ENCODE data around the gene SMURF2. TPM values are rescaled to one million over a fixed set of nuclear protein-coding genes. Genes with fewer than 3 reads are reported as not detected.
A peak's percentile ranks its signal among the peaks of the same experiment; 100 is the strongest.

Gene SMURF2
- total and polyA plus RNA-seq, 2 of the 4 experiments (the other 2 are of a cell fraction), result 131 to 774 TPM

DNA sequence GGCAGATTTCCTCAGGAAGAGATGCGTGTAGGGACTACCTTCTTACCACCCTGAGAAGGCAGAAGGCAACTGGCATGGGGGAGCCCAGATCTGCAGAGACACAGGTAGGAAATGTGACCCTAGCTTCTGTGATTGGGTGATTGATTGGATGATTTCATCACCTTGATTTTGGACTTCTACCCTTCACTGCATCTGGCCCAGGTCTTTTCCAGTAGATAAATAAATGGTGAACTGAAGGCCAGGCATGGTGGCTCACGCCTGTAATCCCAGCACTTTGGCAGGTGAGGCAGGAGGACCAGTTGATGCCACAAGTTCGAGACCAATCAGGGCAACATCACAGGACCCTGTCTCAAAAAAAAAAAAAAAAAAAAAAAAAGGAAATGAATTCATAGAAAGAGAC lies 14.7 kb upstream of the SMURF2 start:
- intact Hi-C loops (cut with micrococcal nuclease), result no loop called here
- H3K18ac ChIP-seq (ENCODE audit: low read depth, low read length), result peak overlapping the region; percentile 83
- no peaks in the 10 kb centered on the region for H3K36me3 ChIP-seq (ENCODE audit: control insufficient read depth, insufficient read depth, low read length)
- H3K4ac ChIP-seq (ENCODE audit: low read depth, low read length), result peak overlapping the region; percentile 88
- peak overlapping the region; percentile 86; the same call in 1 of the 2 replicates for H3K23ac ChIP-seq (ENCODE audit: low read depth, low read length)
- peaks cover 24% of the 10 kb centered on the region for H3K9me1 ChIP-seq (ENCODE audit: insufficient read depth, low read length)
- peak overlapping the region; percentile 1 for H3K27ac ChIP-seq (ENCODE audit: insufficient read depth, low read length)
- TF ChIP-seq CEBPB (IDR thresholded peaks at IDR 0.05; ENCODE audit: low read depth, low read length) (no peak), FOS (IDR thresholded peaks at IDR 0.05; ENCODE audit: low read depth, low read length) (no peak), SMC3 (IDR thresholded peaks at IDR 0.05; ENCODE audit: low read depth, low read length) (no peak), RCOR1 (IDR thresholded peaks at IDR 0.05; ENCODE audit: insufficient replicate concordance, low read length) (no peak), POLR2A (IDR thresholded peaks at IDR 0.05; ENCODE audit: low read depth, low read length) (no peak), BHLHE40 (IDR thresholded peaks at IDR 0.05; ENCODE audit: low read depth, low read length) (no peak), CHD1 (IDR thresholded peaks at IDR 0.05; ENCODE audit: low read depth, low read length) (no peak), RAD21 (IDR thresholded peaks at IDR 0.05; ENCODE audit: low read length) (no peak), CTCF (conservative IDR thresholded peaks at IDR 0.05; ENCODE audit: low read depth, low read length) (no peak), MAZ (IDR thresholded peaks at IDR 0.05; ENCODE audit: borderline replicate concordance, low read depth, low read length) (no peak), NFE2L2 (IDR thresholded peaks at IDR 0.05; ENCODE audit: low read depth, low read length) (no peak)
- TF ChIP-seq, protein P1, sequence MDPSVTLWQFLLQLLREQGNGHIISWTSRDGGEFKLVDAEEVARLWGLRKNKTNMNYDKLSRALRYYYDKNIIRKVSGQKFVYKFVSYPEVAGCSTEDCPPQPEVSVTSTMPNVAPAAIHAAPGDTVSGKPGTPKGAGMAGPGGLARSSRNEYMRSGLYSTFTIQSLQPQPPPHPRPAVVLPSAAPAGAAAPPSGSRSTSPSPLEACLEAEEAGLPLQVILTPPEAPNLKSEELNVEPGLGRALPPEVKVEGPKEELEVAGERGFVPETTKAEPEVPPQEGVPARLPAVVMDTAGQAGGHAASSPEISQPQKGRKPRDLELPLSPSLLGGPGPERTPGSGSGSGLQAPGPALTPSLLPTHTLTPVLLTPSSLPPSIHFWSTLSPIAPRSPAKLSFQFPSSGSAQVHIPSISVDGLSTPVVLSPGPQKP (IDR thresholded peaks at IDR 0.05; ENCODE audit: borderline replicate concordance, low read depth, low read length), result no peak
- no peak overlapping the region for H3K9ac ChIP-seq (ENCODE audit: low read depth, low read length)
- peak overlapping the region; percentile 59 for H3K14ac ChIP-seq (replicated peaks; ENCODE audit: low read depth, low read length)
- no CpG with 5 or more reads among the region's 3 CpGs for WGBS, 2 experiments (ENCODE audit: extremely low coverage in 2 of 2, insufficient read length in 1 of 2)
- peak overlapping the region; percentile 77 for H2AFZ ChIP-seq (replicated peaks; ENCODE audit: low read length, poor library complexity)
- H3K9me3 ChIP-seq (ENCODE audit: control insufficient read depth, insufficient read depth, low read length), result no peaks in the 10 kb centered on the region
- H3K79me1 ChIP-seq (ENCODE audit: low read depth in 1 of 2, low read length in 2 of 2), result peaks cover 18 to 45% of the 10 kb centered on the region in 2 experiments
- H2AK9ac ChIP-seq (replicated peaks; ENCODE audit: low read depth, low read length, poor library complexity), result peak overlapping the region; percentile 82
- DNase-seq (no peak), ATAC-seq (ENCODE audit: low read depth) (no peak)
- peak overlapping the region; percentile 89 for H2AK5ac ChIP-seq (ENCODE audit: low read depth, low read length)
- H2BK20ac ChIP-seq (ENCODE audit: low read depth, low read length), result peak overlapping the region; percentile 85
- H2BK5ac ChIP-seq (ENCODE audit: low read depth, low read length, poor library complexity, severe bottlenecking), result peak overlapping the region; percentile 75
- dilution Hi-C loops (cut with HindIII; ENCODE audit: low sequenced_read_pairs, unreplicated experiment), result no loop called here
- POLR2A ChIA-PET (ENCODE audit: unreplicated experiment), result no interaction called here
- H4K5ac ChIP-seq (ENCODE audit: low read depth, low read length), result peak overlapping the region; percentile 68
- BruUV-seq (replicated peaks), result no TSS peak
- H2BK15ac ChIP-seq (ENCODE audit: low read depth, low read length), result peak overlapping the region; percentile 99
- H3K4me1 ChIP-seq (ENCODE audit: control insufficient read depth, insufficient read depth, low read length), result peaks cover 16% of the 10 kb centered on the region
- no peaks in the 10 kb centered on the region for H3K27me3 ChIP-seq (ENCODE audit: control insufficient read depth, insufficient read depth, low read length)
- peak overlapping the region; percentile 35; the same call in 1 of the 2 replicates for H3K56ac ChIP-seq (ENCODE audit: extremely low read depth, insufficient read depth, low read length)
- in situ Hi-C loops (cut with MboI; ENCODE audit: low sequenced_read_pairs), result no loop called here
- H4K20me1 ChIP-seq (ENCODE audit: insufficient read depth, low read length), result no peaks in the 10 kb centered on the region; the same call in 1 of the 2 replicates
- peak overlapping the region; percentile 95 for H4K91ac ChIP-seq (ENCODE audit: insufficient read depth, low read depth, low read length)
- CTCF ChIA-PET, result interaction anchor here (1.5 kb wide), 1 partner anchor 60 kb away, joined by 3 read pairs; no protein-coding TSS in a partner anchor
- no peak overlapping the region for H3K4me3 ChIP-seq (ENCODE audit: insufficient read depth, low read depth, low read length)
- peak overlapping the region; percentile 26 to 83 for H4K8ac ChIP-seq (ENCODE audit: low read depth in 2 of 2, low read length in 2 of 2)
- H2BK120ac ChIP-seq (ENCODE audit: low read depth, low read length), result peak overlapping the region; percentile 92
- H3K4me2 ChIP-seq (ENCODE audit: low read depth, low read length), result no peak overlapping the region

Data from IMR-90 (cell line).